H1 (cell line): ENCODE results near the gene TBC1D22A. TPM values are rescaled to one million over a fixed set of nuclear protein-coding genes. Genes with fewer than 3 reads are reported as not detected.
"Not testable (repeated sequence)": the region's sequence is repeated elsewhere in the genome, so short reads cannot be mapped to it uniquely, and the experiment has no call there.

Source experiments
- CTCF ChIA-PET: fragments of 300-600 bp; sonication (Branson Sonifier 250); formaldehyde crosslinking; loops from one replicate; lab custom pipeline; 2021; ENCODE audit not compliant: partially characterized antibody; lab: Charles Lee
- POLR2A ChIA-PET: fragments of 300-600 bp; sonication (Branson Sonifier 250); formaldehyde crosslinking; loops from one replicate; lab custom pipeline; 2021; ENCODE audit warnings: inconsistent platforms; ENCODE audit not compliant: partially characterized antibody; lab: Charles Lee
- DNase-seq, 2 experiments: peaks; one replicate each; pipeline versions ENCODE4 v3.0.0 to v3.0.0-alpha.2; 2010 to 2022; ENCODE audit warnings: low spot score in 2 of 2, low read depth in 1 of 2, mixed read lengths in 1 of 2
- FAIRE-seq: peaks from 2 replicates; lab custom pipeline; 2011; peaks lifted over from hg19 to GRCh38; lab: Jason Lieb, UNC
- H2AFZ ChIP-seq: 2 replicates; pipeline ENCODE4 v1.8.1; 2012; ENCODE audit warnings: low read length, inconsistent platforms
- H2AK5ac ChIP-seq: 2 replicates; pipeline ENCODE4 v1.6.1; 2013; ENCODE audit warnings: low read depth, low read length
- H2BK120ac ChIP-seq: replicated peaks from 2 replicates; pipeline ENCODE3; 2013; ENCODE audit warnings: low read depth, low read length, inconsistent platforms
- H2BK12ac ChIP-seq: 2 replicates; pipeline ENCODE4 v1.6.1; 2013; ENCODE audit warnings: low read depth, low read length
- H2BK15ac ChIP-seq: 2 replicates; pipeline ENCODE4 v1.6.1; 2013; ENCODE audit warnings: low read length
- H2BK20ac ChIP-seq: 2 replicates; pipeline ENCODE4 v1.6.1; 2013; ENCODE audit warnings: low read length
- H2BK5ac ChIP-seq: 2 replicates; pipeline ENCODE4 v1.6.1; 2013; ENCODE audit warnings: low read depth, low read length
- H3K14ac ChIP-seq: 2 replicates; pipeline ENCODE4 v1.6.1; 2013; ENCODE audit warnings: inconsistent platforms; ENCODE audit not compliant: insufficient read length
- H3K18ac ChIP-seq: 2 replicates; pipeline ENCODE4 v1.6.1; 2013; ENCODE audit warnings: low read length; ENCODE audit errors: extremely low read depth
- H3K23ac ChIP-seq: 2 replicates; pipeline ENCODE4 v1.6.1; 2013; ENCODE audit warnings: inconsistent platforms; ENCODE audit not compliant: insufficient read length
- H3K23me2 ChIP-seq: 2 replicates; pipeline ENCODE4 v1.6.1; 2013; ENCODE audit warnings: low read depth, low read length
- H3K27ac ChIP-seq: 2 replicates; pipeline ENCODE4 v1.6.1; 2011; ENCODE audit warnings: low read depth, low read length, inconsistent platforms
- H3K27me3 ChIP-seq, 4 experiments: replicated peaks in 1 of 4; 1 replicate in 1 of 4; 2 replicates in 3 of 4; pipeline versions ENCODE4 v1.6.1 to v1.8.1; 2011 to 2013; ENCODE audit warnings: low read length in 3 of 4, mild to moderate bottlenecking in 3 of 4, inconsistent platforms in 2 of 4, mixed read lengths in 2 of 4, moderate library complexity in 1 of 4; ENCODE audit not compliant: control insufficient read depth in 3 of 4, insufficient read depth in 3 of 4; ENCODE audit errors: extremely low read depth in 1 of 4
- H3K36me3 ChIP-seq, 4 experiments: 2 replicates each; pipeline versions ENCODE4 v1.6.1 to v1.8.1; 2011 to 2013; ENCODE audit warnings: mild to moderate bottlenecking in 4 of 4, low read length in 3 of 4, moderate library complexity in 2 of 4, control low read depth in 1 of 4, inconsistent platforms in 1 of 4; ENCODE audit not compliant: insufficient read depth in 4 of 4, control insufficient read depth in 2 of 4
- H3K4ac ChIP-seq: replicated peaks from 2 replicates; pipeline ENCODE3; 2013; ENCODE audit warnings: low read length, low read depth, mixed read lengths, inconsistent platforms; ENCODE audit not compliant: insufficient read length
- H3K4me1 ChIP-seq, 4 experiments: replicated peaks in 1 of 4; 1 replicate in 1 of 4; 2 replicates in 3 of 4; pipeline versions ENCODE4 v1.6.1 to v1.8.1; 2011 to 2013; ENCODE audit warnings: low read length in 3 of 4, inconsistent platforms in 2 of 4, mixed read lengths in 1 of 4; ENCODE audit not compliant: insufficient read depth in 4 of 4, control insufficient read depth in 3 of 4
- H3K4me2 ChIP-seq, 2 experiments: 2 replicates each; pipeline versions ENCODE4 v1.6.1 to v1.8.1; 2011 to 2013; ENCODE audit warnings: low read depth in 2 of 2, low read length in 2 of 2, control low read depth in 1 of 2, inconsistent platforms in 1 of 2, mild to moderate bottlenecking in 1 of 2; ENCODE audit not compliant: insufficient read depth in 1 of 2
- H3K4me3 ChIP-seq, 4 experiments: fragments of 200-600, 300-600 bp in 1 of 4; sonication (generic), shearing (Covaris generic), sonication (Bioruptor Twin) in 1 of 4; 2 replicates each; pipeline versions ENCODE4 v1.5.1 to v1.8.1; 2011 to 2016; ENCODE audit warnings: low read length in 4 of 4, low read depth in 3 of 4, control low read depth in 2 of 4, inconsistent platforms in 2 of 4, mild to moderate bottlenecking in 2 of 4, mixed read lengths in 1 of 4, moderate library complexity in 1 of 4; ENCODE audit not compliant: insufficient read depth in 2 of 4; ENCODE audit errors: extremely low read depth in 1 of 4
- H3K56ac ChIP-seq: replicated peaks from 2 replicates; pipeline ENCODE3; 2013; ENCODE audit warnings: low read depth, mild to moderate bottlenecking, mixed read lengths, low read length, inconsistent platforms; ENCODE audit not compliant: insufficient read length
- H3K79me1 ChIP-seq: 2 replicates; pipeline ENCODE4 v1.6.1; 2013; ENCODE audit warnings: low read depth, low read length, control low read depth
- H3K79me2 ChIP-seq, 2 experiments: 2 replicates each; pipeline versions ENCODE4 v1.6.1 to v1.8.1; 2012 to 2013; ENCODE audit warnings: low read length in 2 of 2, mild to moderate bottlenecking in 2 of 2, inconsistent platforms in 1 of 2; ENCODE audit not compliant: insufficient read depth in 2 of 2, control insufficient read depth in 1 of 2
- H3K9ac ChIP-seq, 4 experiments: replicated peaks in 1 of 4; 1 replicate in 1 of 4; 2 replicates in 3 of 4; pipeline versions ENCODE4 v1.6.1 to v1.8.1; 2011 to 2013; ENCODE audit warnings: low read depth in 3 of 4, low read length in 3 of 4, control low read depth in 2 of 4, mild to moderate bottlenecking in 2 of 4, moderate library complexity in 2 of 4, inconsistent platforms in 1 of 4; ENCODE audit errors: extremely low read depth in 1 of 4
- H3K9me3 ChIP-seq, 2 experiments: 2 replicates each; pipeline versions ENCODE4 v1.6.1 to v1.8.1; 2012 to 2013; ENCODE audit warnings: mild to moderate bottlenecking in 2 of 2, moderate library complexity in 2 of 2, control low read depth in 1 of 2, inconsistent platforms in 1 of 2, low read depth in 1 of 2, low read length in 1 of 2, mixed read lengths in 1 of 2; ENCODE audit not compliant: insufficient read depth in 2 of 2
- H4K20me1 ChIP-seq, 2 experiments: replicated peaks in 1 of 2; 2 replicates each; pipeline versions ENCODE3 to v1.8.1; 2011 to 2013; ENCODE audit warnings: inconsistent platforms in 2 of 2, low read length in 2 of 2, mild to moderate bottlenecking in 1 of 2; ENCODE audit not compliant: insufficient read depth in 2 of 2, control insufficient read depth in 1 of 2
- H4K5ac ChIP-seq: 2 replicates; pipeline ENCODE4 v1.6.1; 2013; ENCODE audit warnings: low read length, low read depth, mixed read lengths, inconsistent platforms; ENCODE audit not compliant: insufficient read length
- H4K8ac ChIP-seq: 2 replicates; pipeline ENCODE4 v1.8.0; 2013; ENCODE audit warnings: mild to moderate bottlenecking, moderate library complexity, low read length, inconsistent platforms; ENCODE audit not compliant: insufficient read depth; ENCODE audit errors: extremely low read depth
- H4K91ac ChIP-seq: replicated peaks from 2 replicates; pipeline ENCODE3; 2013; ENCODE audit warnings: low read length, mixed read lengths, inconsistent platforms; ENCODE audit not compliant: insufficient read length
- WGBS, 2 experiments: shearing (Covaris generic) in 1 of 2; methylation state at CpG; one replicate each; pipeline versions ENCODE4 v1.1.6 to v1.1.7; 2013 to 2015; ENCODE audit warnings: low lambda C conversion rate in 2 of 2, mixed read lengths in 2 of 2, inconsistent platforms in 1 of 2, low coverage in 1 of 2, missing lambda C conversion rate in 1 of 2; ENCODE audit not compliant: insufficient replicate concordance in 2 of 2, insufficient coverage in 1 of 2, insufficient read length in 1 of 2; ENCODE audit errors: extremely low coverage in 1 of 2, missing lambda C conversion rate in 1 of 2; 5-methylcytosine and 5-hydroxymethylcytosine counted together
- polyA plus RNA-seq, 7 experiments: library from polyadenylated mRNA; depleted of rRNA in 3 of 7; stranded (reverse) in 5 of 7; unstranded in 2 of 7; fragments of >200 nt in 5 of 7; fragments of 200-250 nt in 2 of 7; gene quantifications; 1 replicate in 5 of 7; 2 replicates in 1 of 7; 4 replicates in 1 of 7; pipeline versions ENCODE4 v1.2.1 to v1.2.3, GENCODE V29; 2011 to 2013; ENCODE audit warnings: missing spikeins in 2 of 7, mixed read lengths in 2 of 7
- total RNA-seq: library from RNA; stranded (reverse); fragmentation: NEBNext Ultra II Directional; extraction: Animal tissue kit (Norgen Biotek cat#: 25700); gene quantifications from 2 replicates; pipeline ENCODE4 v1.2.1, GENCODE V29; 2021

TBC1D22A gene
- total and polyA plus RNA-seq, 2 of the 8 experiments (the other 6 are each of a cell fraction or from before 2014, with no cell fraction given), result 11.9 to 18.4 TPM

DNA sequence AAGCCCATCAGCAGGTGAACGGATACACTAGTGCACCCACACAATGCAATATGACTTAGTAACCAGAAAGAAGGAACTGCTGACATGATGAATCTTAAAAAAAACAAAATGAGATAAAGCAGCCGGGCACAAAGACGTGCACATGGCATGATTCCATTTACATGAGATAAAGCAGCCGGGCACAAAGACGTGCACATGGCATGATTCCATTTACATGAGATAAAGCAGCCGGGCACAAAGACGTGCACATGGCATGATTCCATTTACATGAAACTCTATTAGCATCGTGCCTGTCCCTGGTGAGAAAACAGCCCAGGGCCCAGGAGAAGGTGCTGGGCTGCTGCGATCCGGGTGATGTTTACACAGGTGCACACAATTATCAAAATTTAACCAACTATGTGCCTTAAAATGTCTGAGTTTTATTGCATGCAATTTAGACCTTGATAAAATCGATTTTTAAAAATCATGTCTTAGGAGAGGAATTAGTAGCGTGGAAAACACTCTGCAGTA lies 28.2 kb upstream of the TBC1D22A start:
- H2BK120ac ChIP-seq, H3K36me3 ChIP-seq, H3K9me3 ChIP-seq, H3K79me1 ChIP-seq, H4K91ac ChIP-seq, H3K4me2 ChIP-seq, H3K4me3 ChIP-seq, DNase-seq, H3K27me3 ChIP-seq, H3K4ac ChIP-seq, H2BK15ac ChIP-seq, H4K8ac ChIP-seq, H3K23ac ChIP-seq, H2BK20ac ChIP-seq, POLR2A ChIA-PET, H2BK12ac ChIP-seq, H4K5ac ChIP-seq, H2AK5ac ChIP-seq, H2AFZ ChIP-seq, FAIRE-seq, H3K9ac ChIP-seq, H3K18ac ChIP-seq, H2BK5ac ChIP-seq, H3K56ac ChIP-seq, H3K14ac ChIP-seq, H3K27ac ChIP-seq: not testable (repeated sequence)
- CTCF ChIA-PET, result interaction anchor here (1.2 kb wide), 1 partner anchor 69 kb away, joined by 3 read pairs; no protein-coding TSS in a partner anchor
- H3K23me2 ChIP-seq, result peaks cover 11% of the 10 kb centered on the region; the same call in 1 of the 2 replicates
- peaks cover 7 to 29% (median 25%) of the 10 kb centered on the region in 4 experiments for H3K4me1 ChIP-seq
- H4K20me1 ChIP-seq, result peaks cover 0 to 34% of the 10 kb centered on the region in 2 experiments
- peaks cover 0 to 49% of the 10 kb centered on the region in 2 experiments; a peak in 3 of 4 replicates for H3K79me2 ChIP-seq
- WGBS, 2 experiments, result 91% methylated on average over 12 of the region's 12 CpGs; no CpG with 5 or more reads in 1 of the 2 experiments
